GM10248 (cell line): ENCODE data around the gene TMC3.

Source experiments
- CTCF ChIA-PET: fragments of 300-600 bp; sonication (Branson Sonifier 250); formaldehyde crosslinking; extraction: SDS; loops from one replicate; lab custom pipeline; 2021; ENCODE audit warnings: antibody characterized with exemption; lab: Yijun Ruan, JAX
- POLR2A ChIA-PET: fragments of 350-650 bp; sonication (Branson Sonifier 250); formaldehyde crosslinking; extraction: SDS; loops from one replicate; lab custom pipeline; 2020; ENCODE audit warnings: antibody characterized with exemption; lab: Yijun Ruan, JAX
- DNase-seq: peaks from one replicate; pipeline ENCODE4 v3.0.0; 2012; ENCODE audit errors: extremely low spot score
- CTCF ChIP-seq: IDR thresholded peaks from 2 replicates; pipeline ENCODE4 v1.5.1; 2012; ENCODE audit warnings: mild to moderate bottlenecking, low read depth; ENCODE audit errors: extremely low read depth, missing control alignments, control extremely low read depth

The TMC3 gene

GRCh38 chr15:81311752-81312464 is 62.1 kb downstream of the TMC3 start:
- DNase-seq = peak; percentile 47
- ChIA-PET CTCF (interaction anchor here (1.4 to 2.1 kb wide), 6 partner anchors 10 to 46 kb away, joined by 3 to 13 read pairs (median 10); partner anchors contain the start of gene STARD5), POLR2A (interaction anchor here (1.0 to 1.7 kb wide), 3 partner anchors 8 to 12 kb away, joined by 3 to 17 read pairs (median 7); partner anchors contain the start of gene STARD5)
- TF ChIP-seq CTCF = no peak

GRCh38 chr15:81310480-81310879 is 63.5 kb downstream of the TMC3 start:
- no peak for TF ChIP-seq CTCF
- ChIA-PET POLR2A (interaction anchor here (1.4 to 1.7 kb wide), 2 partner anchors 8 to 13 kb away, joined by 7 to 17 read pairs; partner anchors contain the start of gene STARD5), CTCF (interaction anchor here (0.9 to 2.1 kb wide), 6 partner anchors 9 to 36 kb away, joined by 3 to 13 read pairs (median 8); no protein-coding TSS in a partner anchor)
- DNase-seq = no peak

- CTCF ChIA-PET = interaction anchor here (0.8 to 3.0 kb wide), 7 partner anchors 9 to 47 kb away, joined by 3 to 20 read pairs (median 6); no protein-coding TSS in a partner anchor
- DNase-seq = no peak
- TF ChIP-seq CTCF = no peak
- POLR2A ChIA-PET = interaction anchor here (1.3 kb wide), 1 partner anchor 13 kb away, joined by 3 read pairs; no protein-coding TSS in a partner anchor
Observed at GRCh38 chr15:81309647-81310450, 64.2 kb downstream of the TMC3 start.

DNA sequence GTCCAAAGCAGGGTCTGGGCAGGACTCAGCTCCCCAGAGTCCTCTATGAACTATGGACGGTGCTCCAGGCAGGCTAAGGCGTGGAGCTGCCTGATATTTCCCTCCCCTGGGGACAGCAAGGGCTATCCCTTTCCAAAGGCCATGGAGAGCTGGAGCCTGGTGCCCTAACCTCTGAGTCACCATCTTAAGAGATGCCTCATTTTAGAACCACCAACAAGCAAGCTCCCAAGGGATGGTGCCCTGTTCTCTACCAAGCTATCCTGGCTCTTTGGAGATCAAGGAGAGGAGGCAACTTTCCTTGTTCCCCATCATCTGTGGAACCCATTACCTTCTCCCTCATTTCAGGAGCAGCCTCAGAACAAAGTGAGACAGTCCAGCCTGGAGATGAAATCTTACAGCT is 65.8 kb downstream of the TMC3 start:
- POLR2A ChIA-PET = interaction anchor here (1.2 to 1.3 kb wide), 3 partner anchors 12 to 16 kb away, joined by 3 to 9 read pairs (median 3); partner anchors contain the start of gene STARD5
- CTCF ChIA-PET = interaction anchor here (0.6 to 3.0 kb wide), 11 partner anchors 8 to 203 kb away, joined by 3 to 20 read pairs (median 4); no protein-coding TSS in a partner anchor
- DNase-seq = no peak
- TF ChIP-seq CTCF = no peak

DNA sequence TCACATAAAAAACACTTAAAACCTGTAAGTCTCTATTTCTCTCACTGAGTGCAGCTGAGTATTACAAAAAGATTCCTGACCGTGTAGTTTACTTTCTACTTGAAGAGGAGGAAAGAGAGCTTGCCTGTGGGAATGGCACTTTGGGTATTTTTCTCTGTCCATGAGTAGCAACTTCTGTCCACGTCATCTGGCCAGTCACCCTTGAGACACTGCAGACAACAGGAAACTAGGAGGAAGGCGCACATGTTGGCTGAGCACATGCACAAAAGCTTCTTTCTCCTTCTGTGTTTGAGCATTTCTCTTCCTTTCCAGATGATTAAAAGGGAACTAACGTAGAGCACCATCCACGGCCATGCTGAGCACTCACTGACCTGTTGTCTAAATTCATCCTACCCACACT is 69.8 kb downstream of the TMC3 start:
- DNase-seq = no peak
- CTCF ChIA-PET = interaction anchor here (0.9 to 1.5 kb wide), 5 partner anchors 11 to 39 kb away, joined by 3 to 6 read pairs (median 4); no protein-coding TSS in a partner anchor
- TF ChIP-seq CTCF = no peak
- POLR2A ChIA-PET = interaction anchor here (1.4 kb wide), 1 partner anchor 20 kb away, joined by 3 read pairs; the partner anchor contains the start of gene STARD5
